ENCODE results near the gene SEMA4A.
"Not testable (repeated sequence)": the region's sequence is repeated elsewhere in the genome, so short reads cannot be mapped to it uniquely, and the experiment has no call there.

The SEMA4A gene

GRCh38 chr1:156213644-156213966 lies 60.2 kb downstream of the SEMA4A start:
- no peaks in the 10 kb centered on the region for H3K79me1 ChIP-seq (ENCODE audit: low read depth, low read length)
- no peak for DNase-seq (ENCODE audit: low spot score)
- peak overlapping the region; percentile 53 for H3K9ac ChIP-seq (ENCODE audit: low read depth, low read length, poor library complexity)
- peaks cover 6 to 57% of the 10 kb centered on the region in 2 donors for H3K36me3 ChIP-seq (replicated peaks in 1 of 2; ENCODE audit: control insufficient read depth in 2 of 2, insufficient read depth in 2 of 2, low read length in 2 of 2)
- no peaks in the 10 kb centered on the region for H3K4me1 ChIP-seq (ENCODE audit: control insufficient read depth in 2 of 2, insufficient read depth in 1 of 2, low read depth in 1 of 2, low read length in 2 of 2)
- H3K23ac ChIP-seq (ENCODE audit: low read depth, low read length, poor library complexity), result no peak overlapping the region
- H2AFZ ChIP-seq (ENCODE audit: low read length), result peak overlapping the region; percentile 95
- peak overlapping the region; percentile 88 to 95 for H3K4me3 ChIP-seq (ENCODE audit: low read length in 2 of 2)
- no peak overlapping the region for H3K18ac ChIP-seq (ENCODE audit: low read length)
- H2BK15ac ChIP-seq (ENCODE audit: low read length), result no peak overlapping the region
- WGBS, 2 donors (ENCODE audit: extremely low coverage in 2 of 2, insufficient read length in 2 of 2, insufficient replicate concordance in 1 of 2), result no CpG with 5 or more reads among the region's 11 CpGs
- no peak overlapping the region for H2AK5ac ChIP-seq (ENCODE audit: low read depth, low read length)
- peak overlapping the region; percentile 96 for H3K27ac ChIP-seq (replicated peaks; ENCODE audit: low read length)
- no peak overlapping the region for H2BK12ac ChIP-seq (ENCODE audit: low read length)
- H3K27me3 ChIP-seq (ENCODE audit: control insufficient read depth in 3 of 3, insufficient read depth in 3 of 3, low read depth in 1 of 3, low read length in 3 of 3), result no peaks in the 10 kb centered on the region
- H2BK120ac ChIP-seq (ENCODE audit: low read depth, low read length), result no peak overlapping the region
- H3K9me3 ChIP-seq (replicated peaks in 1 of 2; ENCODE audit: control insufficient read depth in 2 of 2, insufficient read depth in 1 of 2, low read depth in 1 of 2, low read length in 2 of 2), result no peaks in the 10 kb centered on the region
- no peak overlapping the region for H4K91ac ChIP-seq (ENCODE audit: low read depth, low read length, poor library complexity)
- H4K8ac ChIP-seq (ENCODE audit: low read depth, low read length), result no peak overlapping the region
- H3K4me2 ChIP-seq (ENCODE audit: insufficient read depth, low read length, poor library complexity, severe bottlenecking), result peak overlapping the region; percentile 71
- no peak overlapping the region for H3K4ac ChIP-seq (ENCODE audit: low read length)
- H2BK5ac ChIP-seq (ENCODE audit: low read length), result no peak overlapping the region
- H3K14ac ChIP-seq (ENCODE audit: low read length), result no peak overlapping the region

- no peaks in the 10 kb centered on the region for H3K4me1 ChIP-seq (ENCODE audit: control insufficient read depth in 2 of 2, insufficient read depth in 1 of 2, low read depth in 1 of 2, low read length in 2 of 2)
- H3K36me3 ChIP-seq (replicated peaks in 1 of 2; ENCODE audit: control insufficient read depth in 2 of 2, insufficient read depth in 2 of 2, low read length in 2 of 2), result peaks cover 6 to 52% of the 10 kb centered on the region in 2 donors
- H3K23ac ChIP-seq (ENCODE audit: low read depth, low read length, poor library complexity), result no peak overlapping the region
- H3K4me3 ChIP-seq (ENCODE audit: low read length in 2 of 2), result peak overlapping the region in 1 of 2 donors; percentile 88
- H3K27me3 ChIP-seq (ENCODE audit: control insufficient read depth in 3 of 3, insufficient read depth in 3 of 3, low read depth in 1 of 3, low read length in 3 of 3), result no peaks in the 10 kb centered on the region
- WGBS, 2 donors (ENCODE audit: extremely low coverage in 2 of 2, insufficient read length in 2 of 2, insufficient replicate concordance in 1 of 2), result no CpG with 5 or more reads among the region's 16 CpGs
- H2AK5ac ChIP-seq (ENCODE audit: low read depth, low read length), result no peak overlapping the region
- H3K18ac ChIP-seq (ENCODE audit: low read length), result no peak overlapping the region
- no peak overlapping the region for H2BK15ac ChIP-seq (ENCODE audit: low read length)
- no peak overlapping the region for H3K27ac ChIP-seq (replicated peaks; ENCODE audit: low read length)
- no peak overlapping the region for H2BK5ac ChIP-seq (ENCODE audit: low read length)
- H2BK120ac ChIP-seq (ENCODE audit: low read depth, low read length), result no peak overlapping the region
- no peaks in the 10 kb centered on the region for H3K9me3 ChIP-seq (replicated peaks in 1 of 2; ENCODE audit: control insufficient read depth in 2 of 2, insufficient read depth in 1 of 2, low read depth in 1 of 2, low read length in 2 of 2)
- no peak overlapping the region for H3K9ac ChIP-seq (ENCODE audit: low read depth, low read length, poor library complexity)
- no peak overlapping the region for H4K8ac ChIP-seq (ENCODE audit: low read depth, low read length)
- H2AFZ ChIP-seq (ENCODE audit: low read length), result no peak overlapping the region
- no peak overlapping the region for H2BK12ac ChIP-seq (ENCODE audit: low read length)
- no peak overlapping the region for H3K14ac ChIP-seq (ENCODE audit: low read length)
- no peak for DNase-seq (ENCODE audit: low spot score)
- no peak overlapping the region for H3K4me2 ChIP-seq (ENCODE audit: insufficient read depth, low read length, poor library complexity, severe bottlenecking)
- H3K79me1 ChIP-seq (ENCODE audit: low read depth, low read length), result no peaks in the 10 kb centered on the region
- no peak overlapping the region for H4K91ac ChIP-seq (ENCODE audit: low read depth, low read length, poor library complexity)
- H3K4ac ChIP-seq (ENCODE audit: low read length), result no peak overlapping the region
Measured at GRCh38 chr1:156214024-156214748, 60.8 kb downstream of the SEMA4A start.

- H3K27me3 ChIP-seq (ENCODE audit: control insufficient read depth in 3 of 3, insufficient read depth in 3 of 3, low read depth in 1 of 3, low read length in 3 of 3); H2AK5ac ChIP-seq (ENCODE audit: low read depth, low read length); H3K4me1 ChIP-seq (ENCODE audit: control insufficient read depth in 2 of 2, insufficient read depth in 1 of 2, low read depth in 1 of 2, low read length in 2 of 2); H2AFZ ChIP-seq (ENCODE audit: low read length); H3K9ac ChIP-seq (ENCODE audit: low read depth, low read length, poor library complexity); H3K14ac ChIP-seq (ENCODE audit: low read length); H2BK120ac ChIP-seq (ENCODE audit: low read depth, low read length); H2BK15ac ChIP-seq (ENCODE audit: low read length); H3K4me2 ChIP-seq (ENCODE audit: insufficient read depth, low read length, poor library complexity, severe bottlenecking); H3K18ac ChIP-seq (ENCODE audit: low read length); H3K4me3 ChIP-seq (ENCODE audit: low read length in 2 of 2); H3K27ac ChIP-seq (replicated peaks; ENCODE audit: low read length); H2BK12ac ChIP-seq (ENCODE audit: low read length); H4K91ac ChIP-seq (ENCODE audit: low read depth, low read length, poor library complexity); H4K8ac ChIP-seq (ENCODE audit: low read depth, low read length); H3K9me3 ChIP-seq (replicated peaks in 1 of 2; ENCODE audit: control insufficient read depth in 2 of 2, insufficient read depth in 1 of 2, low read depth in 1 of 2, low read length in 2 of 2); H3K4ac ChIP-seq (ENCODE audit: low read length); H3K79me1 ChIP-seq (ENCODE audit: low read depth, low read length); DNase-seq (ENCODE audit: low spot score); H3K23ac ChIP-seq (ENCODE audit: low read depth, low read length, poor library complexity); H2BK5ac ChIP-seq (ENCODE audit: low read length): not testable (repeated sequence)
- no CpG with 5 or more reads among the region's 55 CpGs for WGBS, 2 donors (ENCODE audit: extremely low coverage in 2 of 2, insufficient read length in 2 of 2, insufficient replicate concordance in 1 of 2)
- peaks cover 8 to 44% of the 10 kb centered on the region in 2 donors for H3K36me3 ChIP-seq (replicated peaks in 1 of 2; ENCODE audit: control insufficient read depth in 2 of 2, insufficient read depth in 2 of 2, low read length in 2 of 2)
Measured at GRCh38 chr1:156216361-156217086, 63.1 kb downstream of the SEMA4A start.

GRCh38 chr1:156217871-156218270 lies 64.5 kb downstream of the SEMA4A start:
- Histone ChIP-seq H3K36me3 (replicated peaks in 1 of 2; ENCODE audit: control insufficient read depth in 2 of 2, insufficient read depth in 2 of 2, low read length in 2 of 2) (peaks cover 13 to 52% of the 10 kb centered on the region in 2 donors), H3K18ac (ENCODE audit: low read length) (no peak overlapping the region), H3K4ac (ENCODE audit: low read length) (no peak overlapping the region), H2BK120ac (ENCODE audit: low read depth, low read length) (no peak overlapping the region), H3K14ac (ENCODE audit: low read length) (no peak overlapping the region), H3K4me2 (ENCODE audit: insufficient read depth, low read length, poor library complexity, severe bottlenecking) (no peak overlapping the region), H2AFZ (ENCODE audit: low read length) (no peak overlapping the region), H3K4me3 (ENCODE audit: low read length in 2 of 2) (no peak overlapping the region), H3K9me3 (replicated peaks in 1 of 2; ENCODE audit: control insufficient read depth in 2 of 2, insufficient read depth in 1 of 2, low read depth in 1 of 2, low read length in 2 of 2) (peaks cover 0 to 2% of the 10 kb centered on the region in 2 donors), H3K9ac (ENCODE audit: low read depth, low read length, poor library complexity) (no peak overlapping the region), H3K23ac (ENCODE audit: low read depth, low read length, poor library complexity) (no peak overlapping the region), H2BK12ac (ENCODE audit: low read length) (no peak overlapping the region), H3K27ac (replicated peaks; ENCODE audit: low read length) (no peak overlapping the region), H3K4me1 (ENCODE audit: control insufficient read depth in 2 of 2, insufficient read depth in 1 of 2, low read depth in 1 of 2, low read length in 2 of 2) (no peaks in the 10 kb centered on the region), H3K79me1 (ENCODE audit: low read depth, low read length) (peaks cover 2% of the 10 kb centered on the region), H2BK5ac (ENCODE audit: low read length) (no peak overlapping the region), H2AK5ac (ENCODE audit: low read depth, low read length) (no peak overlapping the region), H4K8ac (ENCODE audit: low read depth, low read length) (no peak overlapping the region), H3K27me3 (ENCODE audit: control insufficient read depth in 3 of 3, insufficient read depth in 3 of 3, low read depth in 1 of 3, low read length in 3 of 3) (no peaks in the 10 kb centered on the region), H2BK15ac (ENCODE audit: low read length) (no peak overlapping the region), H4K91ac (ENCODE audit: low read depth, low read length, poor library complexity) (no peak overlapping the region)
- WGBS, 2 donors (ENCODE audit: extremely low coverage in 2 of 2, insufficient read length in 2 of 2, insufficient replicate concordance in 1 of 2), result no CpG with 5 or more reads among the region's 2 CpGs
- DNase-seq (ENCODE audit: low spot score), result no peak
